ENCODE results near the gene RAB3C.

- TF ChIP-seq EZH2 (IDR thresholded peaks at IDR 0.05; ENCODE audit: low read length), result no peak
- no peak for TF ChIP-seq CTCF (optimal IDR thresholded peaks at IDR 0.05 in 1 of 3, IDR thresholded peaks at IDR 0.05 in 1 of 3, conservative IDR thresholded peaks at IDR 0.05 in 1 of 3; ENCODE audit: extremely low read depth in 1 of 3, insufficient read depth in 2 of 3, low read length in 3 of 3)
These were observed 193.7 kb downstream of the RAB3C start for GRCh38 chr5:58776559-58776958.
